HepG2 (cell line): ENCODE data around the gene CASZ1. TPM values are rescaled to one million over a fixed set of nuclear protein-coding genes. Genes with fewer than 3 reads are reported as not detected.

Experiments
- ATAC-seq: fragments of 200-7000 bp; cut with Tn5 transposase; 3 replicates; pipeline ENCODE4 v1.9.1; 2020; ENCODE audit warnings: mild to moderate bottlenecking, moderate library complexity
- BruUV-seq: library from RNA; stranded (reverse); fragments of 400-500 nt; replicated peaks from 2 replicates; lab custom pipeline; 2021; lab: Mats Ljungman, UMichigan
- CTCF ChIA-PET: fragments of 300-600 bp; formaldehyde crosslinking; extraction: SDS; loops from one replicate; lab custom pipeline; 2021; ENCODE audit warnings: low total read pairs, inconsistent platforms, low intra/inter-chr PET ratio; lab: Yijun Ruan, JAX
- POLR2A ChIA-PET: fragments of 350-600 bp; sonication (Branson Sonifier 250); formaldehyde crosslinking; loops from one replicate; lab custom pipeline; 2020; ENCODE audit warnings: antibody characterized with exemption, inconsistent platforms; lab: Yijun Ruan, JAX
- DNase-seq: peaks from one replicate; pipeline ENCODE4 v3.0.0-alpha.2; 2015; ENCODE audit warnings: low spot score
- FAIRE-seq: peaks from 3 replicates; lab custom pipeline; 2011; peaks lifted over from hg19 to GRCh38; lab: Jason Lieb, UNC
- H2AFZ ChIP-seq: one replicate; pipeline ENCODE4 v1.6.1; 2011; ENCODE audit warnings: low read length, inconsistent platforms
- H3K27ac ChIP-seq: fragments of 300-600 bp; 3 replicates; pipeline ENCODE4 v1.8.0; 2011; ENCODE audit warnings: mixed run types, mild to moderate bottlenecking, mixed read lengths, low read length, inconsistent platforms; ENCODE audit not compliant: insufficient read depth; ENCODE audit errors: extremely low read length
- H3K27me3 ChIP-seq, 2 experiments: fragments of 200-600 bp in 1 of 2; 2 replicates in 1 of 2; 3 replicates in 1 of 2; pipeline versions ENCODE4 v1.6.0 to v1.8.0; 2011; ENCODE audit warnings: low read length in 2 of 2, mild to moderate bottlenecking in 2 of 2, moderate library complexity in 2 of 2, inconsistent platforms in 1 of 2; ENCODE audit not compliant: insufficient read depth in 2 of 2, control insufficient read depth in 1 of 2
- H3K36me3 ChIP-seq, 2 experiments: fragments of 200-600 bp in 1 of 2; replicated peaks in 1 of 2; 2 replicates in 1 of 2; 3 replicates in 1 of 2; pipeline versions ENCODE4 v1.5.1 to v1.8.0; 2011; ENCODE audit warnings: low read length in 2 of 2, inconsistent platforms in 1 of 2; ENCODE audit not compliant: insufficient read depth in 2 of 2, control insufficient read depth in 1 of 2
- H3K4me1 ChIP-seq: 2 replicates; pipeline ENCODE4 v1.5.1; 2012; ENCODE audit warnings: low read length, inconsistent platforms; ENCODE audit not compliant: insufficient read depth
- H3K4me2 ChIP-seq: 2 replicates; pipeline ENCODE4 v1.6.0; 2011; ENCODE audit warnings: low read depth, low read length, inconsistent platforms
- H3K4me3 ChIP-seq, 3 experiments: fragments of 200-600 bp in 1 of 3; sonication (generic), shearing (Covaris generic) in 1 of 3; replicated peaks in 1 of 3; 2 replicates each; pipeline ENCODE4 v1.5.1; 2011 to 2016; ENCODE audit warnings: low read length in 3 of 3, inconsistent platforms in 2 of 3, low read depth in 2 of 3, mild to moderate bottlenecking in 2 of 3, control low read depth in 1 of 3, mixed read lengths in 1 of 3; ENCODE audit not compliant: insufficient read depth in 1 of 3
- H3K79me2 ChIP-seq: one replicate; pipeline ENCODE4 v1.6.1; 2011; ENCODE audit warnings: low read length, inconsistent platforms; ENCODE audit not compliant: insufficient read depth
- H3K9ac ChIP-seq: 2 replicates; pipeline ENCODE4 v1.6.0; 2011; ENCODE audit warnings: mild to moderate bottlenecking, low read depth, low read length, inconsistent platforms; ENCODE audit not compliant: insufficient read depth
- H3K9me3 ChIP-seq: 2 replicates; pipeline ENCODE4 v1.5.1; 2012; ENCODE audit warnings: mild to moderate bottlenecking, low read length
- H4K20me1 ChIP-seq: 2 replicates; pipeline ENCODE4 v1.6.0; 2011; ENCODE audit warnings: inconsistent platforms, mild to moderate bottlenecking, low read length, moderate library complexity; ENCODE audit not compliant: insufficient read depth
- BRF2 ChIP-seq: sonication (generic); formaldehyde crosslinking; IDR thresholded peaks from 2 replicates; pipeline ENCODE4 v1.8.1; 2022; ENCODE audit warnings: mild to moderate bottlenecking, missing genetic modification reagents
- PRDM15 ChIP-seq: sonication (generic); formaldehyde crosslinking; IDR thresholded peaks from 2 replicates; pipeline ENCODE4 v1.4.0; 2020; ENCODE audit warnings: missing genetic modification reagents
- ZFP90 ChIP-seq: sonication (generic); formaldehyde crosslinking; IDR thresholded peaks from 2 replicates; pipeline ENCODE4 v1.8.0; 2022; ENCODE audit warnings: missing genetic modification reagents, mild to moderate bottlenecking, inconsistent platforms, borderline replicate concordance
- ZNF205 ChIP-seq: IDR thresholded peaks from 2 replicates; pipeline ENCODE4 v1.6.1; 2018; ENCODE audit warnings: missing biosample characterization, missing genetic modification reagents
- ZNF296 ChIP-seq: sonication (generic); formaldehyde crosslinking; conservative IDR thresholded peaks from 2 replicates; pipeline ENCODE4 v1.5.0; 2020; ENCODE audit warnings: mild to moderate bottlenecking, missing genetic modification reagents
- ZNF616 ChIP-seq: sonication (generic); formaldehyde crosslinking; IDR thresholded peaks from 2 replicates; pipeline ENCODE4 v1.5.0; 2020; ENCODE audit warnings: low read depth, mild to moderate bottlenecking, missing genetic modification reagents
- WGBS: methylation state at CpG from one replicate; pipeline ENCODE4 v1.1.6; 2017; ENCODE audit warnings: low lambda C conversion rate; 5-methylcytosine and 5-hydroxymethylcytosine counted together
- in situ Hi-C: cut with HindIII; loops from 2 replicates; pipeline ENCODE4 v1.10.0; 2017; ENCODE audit warnings: low pct_unique_long_range_greater_than_20kb; ENCODE audit not compliant: extremely low pct_ligation_motif_present
- intact Hi-C: fragments of 100-400 bp; cut with micrococcal nuclease; formaldehyde crosslinking; loops from one replicate; pipeline ENCODE4 v1.10.0; 2022; ENCODE audit not compliant: unreplicated experiment
- polyA plus RNA-seq, 8 experiments: library from polyadenylated mRNA; depleted of rRNA in 3 of 8; stranded (reverse) in 7 of 8; unstranded in 1 of 8; fragments of >200 nt; fragmentation: Illumina TruSeq in 4 of 8; extraction: Trizol in 4 of 8; gene quantifications; 2 replicates each; pipeline versions ENCODE4 v1.2.1 to v1.2.3, GENCODE V29; 2011 to 2016; ENCODE audit warnings: low read depth in 4 of 8, missing spikeins in 1 of 8, mixed read lengths in 1 of 8; ENCODE audit not compliant: insufficient read depth in 1 of 8
- total RNA-seq, 5 experiments: library from RNA; depleted of rRNA; stranded (reverse); fragments of >200 nt; fragmentation: Illumina TruSeq; extraction: Trizol; gene quantifications; 2 replicates each; pipeline ENCODE4 v1.2.3, GENCODE V29; 2016; ENCODE audit warnings: low read depth in 1 of 5

The CASZ1 gene
- total and polyA plus RNA-seq, 2 of the 13 experiments (the other 11 are each of a cell fraction or from before 2014, with no cell fraction given) = 1.9 to 3.7 TPM

GRCh38 chr1:10818262-10819197 is 22.1 kb upstream of the CASZ1 start:
- Histone ChIP-seq H3K27me3 (peaks cover 12 to 42% of the 10 kb centered on the region in 2 experiments; a peak in 4 of 5 replicates), H2AFZ (no peak overlapping the region), H3K79me2 (no peaks in the 10 kb centered on the region), H4K20me1 (no peaks in the 10 kb centered on the region), H3K4me1 (peaks cover 14% of the 10 kb centered on the region)
- BruUV-seq = no TSS peak
- 30% methylated on average over 8 of the region's 17 CpGs for WGBS
- POLR2A ChIA-PET = no interaction called here
- in situ Hi-C loops = no loop called here
- no peak for TF ChIP-seq BRF2 (CRISPR knock-in tag)
- TF ChIP-seq ZFP90 (CRISPR knock-in tag) = no peak
- TF ChIP-seq ZNF205 (CRISPR knock-in tag) = no peak
- no peak for TF ChIP-seq ZNF296 (CRISPR knock-in tag)
- TF ChIP-seq ZNF616 (CRISPR knock-in tag) = no peak
- no peak for TF ChIP-seq PRDM15 (CRISPR knock-in tag)
- TF ChIP-seq, all 625 proteins: peak for 0
- Histone ChIP-seq H3K36me3 (no peaks in the 10 kb centered on the region), H3K27ac (no peak overlapping the region), H3K9ac (no peak overlapping the region), H3K9me3 (no peaks in the 10 kb centered on the region), H3K4me3 (no peak overlapping the region), H3K4me2 (no peak overlapping the region)
- FAIRE-seq = no peak
- intact Hi-C loops = no loop called here
- CTCF ChIA-PET = no interaction called here
- no peak for DNase-seq
- no peak for ATAC-seq
